ENCODE results near the gene COX15. TPM values are rescaled to one million over a fixed set of nuclear protein-coding genes. Genes with fewer than 3 reads are reported as not detected.
"Not testable (repeated sequence)": the region's sequence is repeated elsewhere in the genome, so short reads cannot be mapped to it uniquely, and the experiment has no call there.

COX15 gene
- total RNA-seq, 2 experiments from 2014 or later: 31.3 to 31.5 TPM

DNA sequence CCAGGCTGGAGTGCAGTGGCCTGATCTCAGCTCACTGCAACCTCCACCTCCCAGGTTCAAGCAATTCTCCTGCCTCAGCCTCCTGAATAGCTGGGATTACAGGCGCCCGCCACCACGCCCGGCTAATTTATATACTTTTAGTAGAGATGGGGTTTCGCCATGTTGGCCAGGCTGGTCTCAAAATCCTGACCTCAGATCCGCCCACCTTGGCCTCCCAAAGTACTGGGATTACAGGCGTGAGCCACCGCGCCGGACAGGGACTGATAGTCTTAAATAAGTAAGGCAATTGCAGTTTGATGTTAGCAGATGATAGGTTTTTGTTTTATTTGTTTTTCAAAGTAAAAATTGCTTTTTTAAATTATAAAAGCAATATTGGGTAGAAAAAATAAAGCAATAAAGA lies 2.2 kb upstream of the COX15 start:
- CTCF ChIA-PET: interaction anchor here (1.3 to 2.7 kb wide), 2 partner anchors 9 to 174 kb away, joined by 3 to 9 read pairs; no protein-coding TSS in a partner anchor
- Mint-ChIP-seq H3K4me1 (ENCODE audit: low read depth) (peaks cover 29% of the 10 kb centered on the region), H3K36me3 (peaks cover 44% of the 10 kb centered on the region)
- H3K27ac Mint-ChIP-seq, DNase-seq, H3K4me3 Mint-ChIP-seq, H3K27me3 Mint-ChIP-seq, H3K9me3 Mint-ChIP-seq: not testable (repeated sequence)
- intact Hi-C loops (cut with micrococcal nuclease): loop anchor here (10.0 kb wide), 1 partner anchor 1599 kb away; the partner anchor contains the start of gene R3HCC1L
- POLR2A ChIA-PET: interaction anchor here (3.1 kb wide), 1 partner anchor 113 kb away, joined by 20 read pairs; the partner anchor contains the start of gene SLC25A28

GRCh38 chr10:99733366-99733765 lies 1.4 kb upstream of the COX15 start:
- H3K4me1 Mint-ChIP-seq (ENCODE audit: low read depth): peaks cover 33% of the 10 kb centered on the region
- POLR2A ChIA-PET: interaction anchor here (1.5 to 3.1 kb wide), 3 partner anchors 8 to 113 kb away, joined by 4 to 20 read pairs (median 11); partner anchors contain the start of gene SLC25A28
- intact Hi-C loops (cut with micrococcal nuclease): loop anchor here (10.0 kb wide), 1 partner anchor 1599 kb away; the partner anchor contains the start of gene R3HCC1L
- no peaks in the 10 kb centered on the region for H3K9me3 Mint-ChIP-seq
- H3K27me3 Mint-ChIP-seq: no peaks in the 10 kb centered on the region
- no peak for DNase-seq
- H3K36me3 Mint-ChIP-seq: peaks cover 42% of the 10 kb centered on the region
- H3K4me3 Mint-ChIP-seq: peak overlapping the region; percentile 61
- H3K27ac Mint-ChIP-seq: no peak overlapping the region
- CTCF ChIA-PET: interaction anchor here (1.3 to 2.7 kb wide), 4 partner anchors 10 to 173 kb away, joined by 3 to 9 read pairs (median 4); no protein-coding TSS in a partner anchor

DNA sequence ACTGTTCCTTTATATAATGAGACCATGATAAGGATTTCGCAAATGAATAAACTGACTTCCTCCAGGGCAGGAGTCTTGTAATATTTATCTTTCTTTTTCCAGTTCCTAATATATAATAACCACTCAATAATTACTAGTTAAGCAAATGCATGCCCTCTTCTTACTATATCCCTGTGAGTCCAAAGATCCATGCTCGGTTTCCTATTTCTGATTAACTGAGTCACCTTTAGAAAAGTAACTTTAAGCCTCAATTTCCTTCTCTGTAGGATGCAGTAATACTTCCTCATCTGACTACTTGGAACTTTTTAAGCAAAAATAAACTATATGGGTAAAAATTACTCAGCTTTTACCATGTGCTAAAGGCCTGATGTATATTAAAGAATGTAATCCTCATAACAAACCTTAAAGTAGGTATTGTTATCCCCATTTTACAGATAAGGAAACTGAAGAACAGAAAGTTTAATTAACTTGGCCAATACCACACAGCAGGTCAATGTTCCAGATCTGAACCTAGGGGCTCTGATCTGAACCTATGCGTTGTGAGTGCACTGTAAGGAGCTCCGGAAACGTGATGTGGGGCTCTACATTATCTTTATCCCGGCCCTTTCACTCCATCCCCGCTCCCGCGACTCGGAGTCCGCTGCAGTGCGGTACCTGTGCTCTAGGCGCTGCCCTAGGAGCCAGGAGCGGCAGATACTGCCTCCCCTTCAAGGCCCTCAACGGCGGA lies 458 bp downstream of the COX15 start:
- peak overlapping the region; percentile 100 for H3K4me3 Mint-ChIP-seq
- peaks cover 35% of the 10 kb centered on the region for H3K36me3 Mint-ChIP-seq
- intact Hi-C loops (cut with micrococcal nuclease): loop anchor here (1.0 to 10.0 kb wide), 4 partner anchors 72 to 1597 kb away; partner anchors contain the start of genes ENTPD7, GOT1, R3HCC1L and SLC25A28

GRCh38 chr10:99730026-99730425 lies 1.9 kb downstream of the COX15 start:
- no peak overlapping the region for H3K4me3 Mint-ChIP-seq
- intact Hi-C loops (cut with micrococcal nuclease): loop anchor here (10.0 kb wide), 1 partner anchor 1595 kb away; the partner anchor contains the start of gene R3HCC1L
- CTCF ChIA-PET: no interaction called here
- peaks cover 21% of the 10 kb centered on the region for H3K4me1 Mint-ChIP-seq (ENCODE audit: low read depth)
- no peaks in the 10 kb centered on the region for H3K9me3 Mint-ChIP-seq
- DNase-seq: no peak
- peaks cover 37% of the 10 kb centered on the region for H3K36me3 Mint-ChIP-seq
- POLR2A ChIA-PET: interaction anchor here (1.4 kb wide), 1 partner anchor 111 kb away, joined by 3 read pairs; no protein-coding TSS in a partner anchor
- no peaks in the 10 kb centered on the region for H3K27me3 Mint-ChIP-seq
- no peak overlapping the region for H3K27ac Mint-ChIP-seq

More for the DNA sequence above, 458 bp downstream of the COX15 start:
- CTCF ChIA-PET: interaction anchor here (0.6 to 2.7 kb wide), 8 partner anchors 10 to 296 kb away, joined by 3 to 10 read pairs (median 5); partner anchors contain the start of gene DNMBP
- no peaks in the 10 kb centered on the region for H3K9me3 Mint-ChIP-seq
- no peaks in the 10 kb centered on the region for H3K27me3 Mint-ChIP-seq
- no peak for DNase-seq
- POLR2A ChIA-PET: interaction anchor here (0.6 to 3.1 kb wide), 12 partner anchors 10 to 417 kb away, joined by 3 to 20 read pairs (median 4); partner anchors contain the start of genes ENTPD7, GOT1 and SLC25A28
- peak overlapping the region; percentile 100 for H3K27ac Mint-ChIP-seq
- peaks cover 28% of the 10 kb centered on the region for H3K4me1 Mint-ChIP-seq (ENCODE audit: low read depth)

GRCh38 chr10:99720387-99720786 lies 11.5 kb downstream of the COX15 start:
- DNase-seq: no peak
- Mint-ChIP-seq H3K27ac (no peak overlapping the region), H3K36me3 (peaks cover 55% of the 10 kb centered on the region), H3K4me1 (ENCODE audit: low read depth) (no peaks in the 10 kb centered on the region), H3K4me3 (no peak overlapping the region), H3K27me3 (no peaks in the 10 kb centered on the region), H3K9me3 (no peaks in the 10 kb centered on the region)
- POLR2A ChIA-PET: interaction anchor here (1.2 kb wide), 1 partner anchor 12 kb away, joined by 3 read pairs; the partner anchor contains the start of genes COX15 and CUTC
- CTCF ChIA-PET: no interaction called here
- intact Hi-C loops (cut with micrococcal nuclease): no loop called here

- no peak for DNase-seq
- Mint-ChIP-seq H3K9me3 (no peaks in the 10 kb centered on the region), H3K27me3 (no peaks in the 10 kb centered on the region), H3K27ac (no peak overlapping the region), H3K4me1 (ENCODE audit: low read depth) (peaks cover 11% of the 10 kb centered on the region), H3K36me3 (peaks cover 38% of the 10 kb centered on the region), H3K4me3 (no peak overlapping the region)
- POLR2A ChIA-PET: no interaction called here
- CTCF ChIA-PET: interaction anchor here (1.5 to 2.0 kb wide), 2 partner anchors 18 to 278 kb away, joined by 4 to 9 read pairs; no protein-coding TSS in a partner anchor
- intact Hi-C loops (cut with micrococcal nuclease): no loop called here
Observed at GRCh38 chr10:99714446-99714845, 17.5 kb downstream of the COX15 start.

DNA sequence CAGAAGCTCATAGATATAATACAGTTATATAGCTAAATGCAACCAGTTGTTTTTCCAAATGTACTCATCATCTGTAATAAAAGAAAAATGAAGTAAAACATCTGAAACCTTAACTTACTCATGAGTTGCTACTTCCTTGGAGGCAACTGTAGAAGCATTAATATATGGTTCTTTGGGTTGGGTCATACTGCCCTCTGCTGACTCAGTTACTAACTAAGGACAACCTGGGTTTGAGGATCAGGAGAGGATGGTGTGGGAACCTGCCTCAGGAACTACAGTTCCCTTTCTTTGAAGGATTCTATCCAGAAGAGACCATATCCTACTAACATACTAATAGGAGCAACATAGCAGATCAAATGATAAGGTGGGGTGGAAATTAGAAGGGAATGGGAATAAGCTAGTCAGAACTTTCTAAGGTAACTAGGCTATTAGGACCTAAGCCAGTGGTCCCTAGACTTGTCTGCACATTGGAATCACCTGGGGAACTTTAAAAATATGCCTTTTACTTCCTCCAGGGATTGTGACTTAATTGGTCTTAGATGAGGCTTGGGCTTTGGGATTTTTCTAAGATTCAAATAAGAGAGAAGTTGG lies 20.7 kb downstream of the COX15 start:
- intact Hi-C loops (cut with micrococcal nuclease): loop anchor here (1.0 to 2.0 kb wide), 6 partner anchors 52 to 280 kb away; partner anchors contain the start of genes ENTPD7 and GOT1
- ChIA-PET POLR2A (interaction anchor here (0.9 kb wide), 1 partner anchor 52 kb away, joined by 4 read pairs; the partner anchor contains the start of gene ENTPD7), CTCF (interaction anchor here (1.2 to 5.3 kb wide), 10 partner anchors 20 to 319 kb away, joined by 3 to 32 read pairs (median 5); partner anchors contain the start of genes CUTC and ENTPD7)
- peak; percentile 31 for DNase-seq
- Mint-ChIP-seq H3K27me3 (no peaks in the 10 kb centered on the region), H3K36me3 (peaks cover 24% of the 10 kb centered on the region), H3K4me1 (ENCODE audit: low read depth) (peaks cover 11% of the 10 kb centered on the region), H3K27ac (no peak overlapping the region), H3K9me3 (no peaks in the 10 kb centered on the region), H3K4me3 (no peak overlapping the region)

DNA sequence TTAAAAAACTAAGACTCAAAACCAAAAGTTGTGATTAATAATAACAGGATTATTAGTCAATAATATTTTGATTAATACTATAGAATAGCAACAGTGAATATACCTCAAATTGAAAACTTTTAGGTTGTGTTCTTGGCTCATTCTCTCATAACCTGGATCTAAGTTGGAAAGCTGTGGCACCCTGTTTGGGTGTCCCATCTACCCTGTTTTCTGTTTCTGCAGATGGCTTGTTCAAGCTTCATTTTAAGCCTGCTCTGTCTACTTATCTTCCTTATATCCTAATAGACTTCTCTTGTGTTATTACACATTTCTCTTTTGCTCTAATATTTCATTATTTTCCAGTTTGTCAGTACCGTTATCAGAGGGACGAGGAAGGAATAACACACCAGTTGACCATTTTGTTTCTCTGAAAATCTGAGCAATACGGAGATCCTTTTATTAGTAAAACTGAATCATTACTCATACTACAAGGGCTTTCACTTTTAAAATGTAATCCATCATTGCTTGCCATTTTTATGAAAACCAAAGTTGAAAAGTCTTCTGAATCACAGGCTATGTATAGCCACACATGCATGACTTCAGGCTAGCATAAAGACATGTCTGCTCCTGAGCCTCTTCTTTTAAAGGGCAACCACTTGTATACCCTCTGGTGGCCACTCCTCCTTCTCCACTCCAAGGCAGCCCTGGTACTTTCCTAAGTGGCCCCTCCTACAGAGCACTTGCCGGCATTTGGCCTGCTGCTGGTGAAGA lies 22.3 kb downstream of the COX15 start:
- no peaks in the 10 kb centered on the region for H3K9me3 Mint-ChIP-seq
- no peak overlapping the region for H3K4me3 Mint-ChIP-seq
- H3K27ac Mint-ChIP-seq: peak overlapping the region; percentile 53
- CTCF ChIA-PET: interaction anchor here (1.5 to 5.3 kb wide), 4 partner anchors 21 to 318 kb away, joined by 4 to 32 read pairs (median 6); no protein-coding TSS in a partner anchor
- DNase-seq: no peak
- POLR2A ChIA-PET: interaction anchor here (0.7 kb wide), 1 partner anchor 94 kb away, joined by 3 read pairs; no protein-coding TSS in a partner anchor
- H3K36me3 Mint-ChIP-seq: peaks cover 19% of the 10 kb centered on the region
- intact Hi-C loops (cut with micrococcal nuclease): loop anchor here (2.0 kb wide), 2 partner anchors 51 to 279 kb away; partner anchors contain the start of genes ENTPD7 and GOT1
- H3K4me1 Mint-ChIP-seq (ENCODE audit: low read depth): peaks cover 11% of the 10 kb centered on the region
- H3K27me3 Mint-ChIP-seq: no peaks in the 10 kb centered on the region

DNA sequence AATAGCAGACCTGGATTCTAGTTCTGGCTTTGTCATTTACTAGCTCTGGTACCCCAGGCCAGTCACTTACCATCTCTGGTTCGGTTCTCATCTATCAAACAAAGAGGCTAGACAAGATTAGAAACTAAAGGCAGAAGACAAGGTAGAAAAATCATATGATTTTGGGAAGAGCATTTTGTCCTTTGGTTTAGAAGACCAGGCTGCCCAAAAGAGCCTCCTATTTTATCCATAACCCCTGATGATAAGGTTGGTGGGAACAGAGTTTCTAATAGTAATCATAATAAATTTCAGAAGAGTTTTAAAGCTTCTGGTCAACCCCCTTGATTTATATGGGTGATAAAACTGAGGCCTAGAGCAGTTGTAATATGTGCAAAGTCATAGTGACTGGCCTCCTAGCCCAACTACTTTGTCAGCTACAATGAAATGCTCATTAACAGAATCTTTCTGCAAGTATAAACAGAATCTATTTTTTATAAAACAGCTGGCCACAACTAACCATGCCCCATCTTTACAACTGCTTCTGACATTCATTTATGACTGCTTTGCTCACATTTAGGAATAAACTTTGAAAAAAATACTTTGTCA lies 23.4 kb downstream of the COX15 start:
- Mint-ChIP-seq H3K36me3 (peaks cover 13% of the 10 kb centered on the region), H3K4me1 (ENCODE audit: low read depth) (peaks cover 11% of the 10 kb centered on the region), H3K9me3 (no peaks in the 10 kb centered on the region), H3K27me3 (no peaks in the 10 kb centered on the region), H3K4me3 (no peak overlapping the region), H3K27ac (no peak overlapping the region)
- ChIA-PET POLR2A (no interaction called here), CTCF (interaction anchor here (5.3 kb wide), 1 partner anchor 149 kb away, joined by 32 read pairs; no protein-coding TSS in a partner anchor)
- DNase-seq: no peak
- intact Hi-C loops (cut with micrococcal nuclease): loop anchor here (1.0 kb wide), 1 partner anchor 9 kb away; no protein-coding TSS in a partner anchor

- intact Hi-C loops (cut with micrococcal nuclease): no loop called here
- no peaks in the 10 kb centered on the region for H3K9me3 Mint-ChIP-seq
- no peaks in the 10 kb centered on the region for H3K27me3 Mint-ChIP-seq
- DNase-seq: no peak
- H3K4me3 Mint-ChIP-seq: no peak overlapping the region
- H3K27ac Mint-ChIP-seq: no peak overlapping the region
- no peaks in the 10 kb centered on the region for H3K4me1 Mint-ChIP-seq (ENCODE audit: low read depth)
- ChIA-PET CTCF (no interaction called here), POLR2A (no interaction called here)
- H3K36me3 Mint-ChIP-seq: peaks cover 28% of the 10 kb centered on the region
Observed at GRCh38 chr10:99700649-99701048, 31.3 kb downstream of the COX15 start.
